Measurements from ENCODE around the gene ITPA. TPM values are rescaled to one million over a fixed set of nuclear protein-coding genes. Genes with fewer than 3 reads are reported as not detected.

Gene ITPA
- total RNA-seq, 1 experiment from 2014 or later, result 42.5 TPM

DNA sequence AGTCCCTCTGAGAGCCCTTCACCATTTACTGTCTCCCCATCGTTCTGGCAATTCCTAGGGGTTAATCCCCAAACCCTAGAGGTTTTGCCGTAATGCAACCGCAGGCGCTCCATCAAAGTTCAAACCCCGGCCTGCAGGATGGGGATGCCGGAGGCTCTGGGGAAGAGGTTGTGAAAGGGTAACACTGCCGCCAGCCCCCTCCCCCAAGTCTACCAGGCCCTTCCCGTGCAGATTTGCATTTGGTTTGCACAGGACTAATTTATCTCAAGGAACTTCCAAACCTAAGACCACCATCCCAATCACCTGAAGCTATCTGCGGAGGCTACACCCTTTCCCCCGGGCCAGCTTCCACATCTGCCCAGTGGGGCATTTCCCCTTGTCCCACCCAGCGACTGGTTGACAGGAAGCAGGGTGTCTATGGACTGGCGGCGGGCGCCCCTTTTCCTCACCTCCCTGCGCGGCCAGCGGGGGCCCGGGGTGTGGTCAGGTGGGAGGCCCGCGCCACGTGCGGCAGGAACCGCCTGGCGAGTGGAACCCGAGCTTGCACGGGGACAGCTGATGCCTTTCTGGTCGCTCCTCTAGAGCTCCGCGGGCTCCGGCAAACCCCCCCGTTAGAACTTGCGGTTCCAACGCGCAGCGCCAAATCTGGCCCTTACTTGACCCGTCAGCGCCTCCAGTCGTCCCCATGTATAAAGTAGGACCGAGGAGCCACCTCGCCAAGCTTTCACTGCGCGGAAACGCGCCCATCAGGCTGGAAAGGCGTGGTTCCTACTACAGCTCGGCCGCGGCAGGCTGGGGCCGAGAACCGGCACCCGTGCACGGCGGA lies 39.1 kb downstream of the ITPA start:
- no peak for DNase-seq
- TF ChIP-seq, protein P1, sequence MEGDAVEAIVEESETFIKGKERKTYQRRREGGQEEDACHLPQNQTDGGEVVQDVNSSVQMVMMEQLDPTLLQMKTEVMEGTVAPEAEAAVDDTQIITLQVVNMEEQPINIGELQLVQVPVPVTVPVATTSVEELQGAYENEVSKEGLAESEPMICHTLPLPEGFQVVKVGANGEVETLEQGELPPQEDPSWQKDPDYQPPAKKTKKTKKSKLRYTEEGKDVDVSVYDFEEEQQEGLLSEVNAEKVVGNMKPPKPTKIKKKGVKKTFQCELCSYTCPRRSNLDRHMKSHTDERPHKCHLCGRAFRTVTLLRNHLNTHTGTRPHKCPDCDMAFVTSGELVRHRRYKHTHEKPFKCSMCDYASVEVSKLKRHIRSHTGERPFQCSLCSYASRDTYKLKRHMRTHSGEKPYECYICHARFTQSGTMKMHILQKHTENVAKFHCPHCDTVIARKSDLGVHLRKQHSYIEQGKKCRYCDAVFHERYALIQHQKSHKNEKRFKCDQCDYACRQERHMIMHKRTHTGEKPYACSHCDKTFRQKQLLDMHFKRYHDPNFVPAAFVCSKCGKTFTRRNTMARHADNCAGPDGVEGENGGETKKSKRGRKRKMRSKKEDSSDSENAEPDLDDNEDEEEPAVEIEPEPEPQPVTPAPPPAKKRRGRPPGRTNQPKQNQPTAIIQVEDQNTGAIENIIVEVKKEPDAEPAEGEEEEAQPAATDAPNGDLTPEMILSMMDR (IDR thresholded peaks at IDR 0.05; ENCODE audit: unreplicated experiment), result no peak

DNA sequence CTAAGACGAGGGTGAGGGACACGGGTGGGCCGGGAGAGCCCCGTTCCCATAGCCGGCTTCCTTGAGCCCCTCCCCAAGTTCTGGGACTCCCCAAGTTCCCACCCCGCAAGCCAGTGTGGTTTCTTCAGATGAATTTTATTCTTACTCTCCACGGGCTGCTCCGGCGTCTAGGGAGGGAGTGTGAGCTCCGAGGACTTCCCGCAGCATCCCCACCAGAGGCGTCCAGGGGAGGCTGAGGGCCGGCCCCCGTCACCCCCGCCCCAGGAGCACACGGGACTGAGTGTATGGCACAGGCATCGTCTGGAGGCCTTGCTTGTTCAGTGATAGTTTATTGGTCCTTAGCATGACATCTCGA lies 39.7 kb downstream of the ITPA start:
- CTCF ChIA-PET, result interaction anchor here (0.6 kb wide), 1 partner anchor 48 kb away, joined by 7 read pairs; no protein-coding TSS in a partner anchor
- no peak overlapping the region for H3K27ac Mint-ChIP-seq (ENCODE audit: unreplicated experiment)
- BruUV-seq (replicated peaks), result no TSS peak
- H3K9me3 Mint-ChIP-seq (ENCODE audit: low read depth, unreplicated experiment), result no peaks in the 10 kb centered on the region
- H3K36me3 Mint-ChIP-seq (ENCODE audit: insufficient read depth, unreplicated experiment), result no peaks in the 10 kb centered on the region
- no peaks in the 10 kb centered on the region for H3K4me1 Mint-ChIP-seq (ENCODE audit: low read depth, unreplicated experiment)
- intact Hi-C loops (cut with micrococcal nuclease; ENCODE audit: unreplicated experiment), result no loop called here
- TF ChIP-seq, protein P1 (IDR thresholded peaks at IDR 0.05; ENCODE audit: unreplicated experiment), result no peak
- H3K27me3 Mint-ChIP-seq (ENCODE audit: unreplicated experiment), result no peaks in the 10 kb centered on the region
- H3K4me3 Mint-ChIP-seq (ENCODE audit: low read depth, unreplicated experiment), result peak overlapping the region; percentile 37
- no peak for DNase-seq

More for the DNA sequence above, 39.1 kb downstream of the ITPA start:
- no peak overlapping the region for H3K27ac Mint-ChIP-seq (ENCODE audit: unreplicated experiment)
- intact Hi-C loops (cut with micrococcal nuclease; ENCODE audit: unreplicated experiment), result no loop called here
- H3K4me1 Mint-ChIP-seq (ENCODE audit: low read depth, unreplicated experiment), result no peaks in the 10 kb centered on the region
- no peaks in the 10 kb centered on the region for H3K36me3 Mint-ChIP-seq (ENCODE audit: insufficient read depth, unreplicated experiment)
- H3K27me3 Mint-ChIP-seq (ENCODE audit: unreplicated experiment), result no peaks in the 10 kb centered on the region
- no peaks in the 10 kb centered on the region for H3K9me3 Mint-ChIP-seq (ENCODE audit: low read depth, unreplicated experiment)
- BruUV-seq (replicated peaks), result no TSS peak
- H3K4me3 Mint-ChIP-seq (ENCODE audit: low read depth, unreplicated experiment), result peak overlapping the region; percentile 37
- CTCF ChIA-PET, result interaction anchor here (0.6 kb wide), 1 partner anchor 47 kb away, joined by 7 read pairs; no protein-coding TSS in a partner anchor

DNA sequence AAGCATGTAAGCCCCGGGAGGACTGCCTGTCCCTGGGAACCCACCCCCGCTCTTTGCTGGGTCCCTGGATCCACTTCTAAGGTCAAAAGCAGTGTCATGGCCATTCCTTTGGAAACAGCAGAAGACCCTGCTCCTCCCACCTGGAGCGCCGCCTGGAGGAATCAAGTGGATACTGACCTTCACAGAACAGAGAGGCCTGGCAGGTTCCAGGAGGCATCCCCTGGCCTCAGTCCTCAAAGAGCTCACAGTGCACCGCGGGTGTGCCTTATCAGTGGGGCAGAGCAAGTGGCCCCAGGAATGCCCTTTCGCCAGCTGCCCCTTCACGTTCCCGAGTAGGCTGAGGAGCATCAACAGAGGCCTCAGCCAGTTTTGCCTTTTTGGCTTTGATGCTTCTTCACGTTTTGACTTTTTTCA lies 40.8 kb downstream of the ITPA start:
- Mint-ChIP-seq H3K36me3 (ENCODE audit: insufficient read depth, unreplicated experiment) (no peaks in the 10 kb centered on the region), H3K27me3 (ENCODE audit: unreplicated experiment) (no peaks in the 10 kb centered on the region), H3K27ac (ENCODE audit: unreplicated experiment) (no peak overlapping the region), H3K9me3 (ENCODE audit: low read depth, unreplicated experiment) (no peaks in the 10 kb centered on the region), H3K4me1 (ENCODE audit: low read depth, unreplicated experiment) (no peaks in the 10 kb centered on the region), H3K4me3 (ENCODE audit: low read depth, unreplicated experiment) (no peak overlapping the region)
- peak; percentile 11 for DNase-seq
- CTCF ChIA-PET, result interaction anchor here (0.5 to 0.6 kb wide), 2 partner anchors 31 to 38 kb away, joined by 3 read pairs; no protein-coding TSS in a partner anchor
- TF ChIP-seq, protein P1 (IDR thresholded peaks at IDR 0.05; ENCODE audit: unreplicated experiment), result no peak
- no TSS peak for BruUV-seq (replicated peaks)
- intact Hi-C loops (cut with micrococcal nuclease; ENCODE audit: unreplicated experiment), result no loop called here

DNA sequence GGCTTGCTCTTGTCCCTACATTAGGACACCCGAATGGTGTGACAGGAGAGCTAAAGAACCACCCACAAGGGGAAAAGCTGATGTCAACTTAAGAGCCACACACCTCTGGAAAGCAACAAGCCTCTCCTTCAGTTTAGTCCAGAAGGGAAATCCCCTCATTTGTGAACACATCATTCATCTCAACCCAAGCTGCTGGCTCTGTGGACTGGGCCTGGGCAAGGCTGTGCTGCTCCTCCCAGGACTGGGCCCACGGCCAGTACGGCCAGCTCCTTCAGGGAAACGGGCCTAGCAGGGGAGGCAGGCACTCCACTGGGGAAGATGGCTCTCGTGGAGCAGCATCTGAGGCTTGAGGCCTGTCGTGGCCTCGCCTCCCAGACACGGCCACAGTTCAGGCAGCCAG lies 42.5 kb downstream of the ITPA start:
- peaks cover 6% of the 10 kb centered on the region for H3K36me3 Mint-ChIP-seq (ENCODE audit: insufficient read depth, unreplicated experiment)
- H3K4me3 Mint-ChIP-seq (ENCODE audit: low read depth, unreplicated experiment), result no peak overlapping the region
- H3K9me3 Mint-ChIP-seq (ENCODE audit: low read depth, unreplicated experiment), result no peaks in the 10 kb centered on the region
- H3K27ac Mint-ChIP-seq (ENCODE audit: unreplicated experiment), result no peak overlapping the region
- BruUV-seq (replicated peaks), result no TSS peak
- no peak for DNase-seq
- H3K4me1 Mint-ChIP-seq (ENCODE audit: low read depth, unreplicated experiment), result no peaks in the 10 kb centered on the region
- TF ChIP-seq, protein P1 (IDR thresholded peaks at IDR 0.05; ENCODE audit: unreplicated experiment), result no peak
- intact Hi-C loops (cut with micrococcal nuclease; ENCODE audit: unreplicated experiment), result no loop called here
- no peaks in the 10 kb centered on the region for H3K27me3 Mint-ChIP-seq (ENCODE audit: unreplicated experiment)
- CTCF ChIA-PET, result no interaction called here

Measured in Calu3 (cell line).